Measurements from ENCODE around the gene PPP2R5C.

- no peak for TF ChIP-seq CTCF (tag by site-specific recombination; IDR thresholded peaks at IDR 0.05)
- no peak for TF ChIP-seq ZNF121 (tag by site-specific recombination; IDR thresholded peaks at IDR 0.05)
- TF ChIP-seq TCF7L2 (IDR thresholded peaks at IDR 0.05; ENCODE audit: borderline replicate concordance, low read depth, low read length) = no peak
- no peak for TF ChIP-seq ZFP69B (tag by site-specific recombination; IDR thresholded peaks at IDR 0.05)
- no peak for TF ChIP-seq ZNF292 (tag by site-specific recombination; IDR thresholded peaks at IDR 0.05; ENCODE audit: borderline replicate concordance, low read depth)
- TF ChIP-seq ZNF626 (tag by site-specific recombination; IDR thresholded peaks at IDR 0.05) = no peak
- no peak for TF ChIP-seq ZBTB7A (tag by site-specific recombination; IDR thresholded peaks at IDR 0.05; ENCODE audit: low read depth)
- TF ChIP-seq ZNF354C (tag by site-specific recombination; IDR thresholded peaks at IDR 0.05; ENCODE audit: borderline replicate concordance, low read depth) = no peak
These were observed 108.9 kb downstream of the PPP2R5C start for GRCh38 chr14:101870273-101870939.

Data from HEK293 (cell line).